Fibroblast of mammary gland (primary cell): ENCODE results near the gene PTPRE.

ENCODE experiments used
- DNase-seq: peaks from one replicate; pipeline ENCODE4 v3.0.0-alpha.2; 2010; ENCODE audit warnings: low read depth
- H3K4me3 ChIP-seq: 2 replicates; pipeline ENCODE4 v1.5.1; 2011; ENCODE audit warnings: low read depth, mild to moderate bottlenecking, low read length, moderate library complexity; ENCODE audit not compliant: control insufficient read depth
- TF ChIP-seq, protein P1 (sequence below): conservative IDR thresholded peaks from 2 replicates; pipeline ENCODE4 v1.5.1; 2011; ENCODE audit warnings: low read depth, low read length, inconsistent platforms; ENCODE audit not compliant: control insufficient read depth, insufficient read depth

The PTPRE gene

DNA sequence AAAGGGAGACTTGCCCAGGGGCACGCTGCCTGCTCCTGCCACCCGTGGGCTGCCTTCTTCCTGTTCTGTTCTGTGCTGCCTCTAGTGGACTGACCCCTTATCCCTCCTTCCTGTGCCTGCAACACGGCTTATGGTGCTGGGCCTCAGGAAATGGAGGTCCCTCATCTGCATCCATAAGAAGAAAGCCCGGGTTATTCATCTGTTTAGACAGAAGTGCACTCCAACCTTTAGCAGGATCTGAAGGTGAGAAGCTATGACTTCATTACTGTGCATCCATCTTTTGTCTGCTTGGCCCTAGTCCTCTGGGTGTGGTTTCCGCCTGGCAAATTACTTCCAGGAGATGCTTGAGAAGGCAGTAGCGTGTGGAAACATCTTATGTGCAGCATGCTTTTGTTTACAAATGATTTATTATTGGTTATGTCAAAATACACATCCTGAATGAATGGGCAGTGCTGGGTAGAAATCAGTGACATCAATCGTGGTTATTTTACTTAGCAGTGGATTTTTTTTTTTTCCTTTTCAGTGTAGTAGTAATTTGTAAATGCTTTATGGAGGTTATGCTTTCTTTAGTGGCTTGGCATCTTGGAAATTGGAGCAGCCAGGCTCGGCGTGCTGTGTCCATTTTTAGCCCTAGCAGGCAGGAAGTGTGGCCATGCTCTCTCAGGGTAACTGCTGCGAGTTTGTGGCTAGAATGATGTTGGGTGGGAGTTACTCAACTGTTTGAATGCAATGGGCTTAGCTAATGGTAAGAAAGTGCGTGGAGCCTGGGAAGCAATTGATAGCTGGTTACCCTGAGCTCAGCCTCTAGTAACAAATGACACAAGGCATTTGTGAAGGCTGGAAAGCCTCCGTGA lies 12.7 kb downstream of the PTPRE start:
- TF ChIP-seq, protein P1, sequence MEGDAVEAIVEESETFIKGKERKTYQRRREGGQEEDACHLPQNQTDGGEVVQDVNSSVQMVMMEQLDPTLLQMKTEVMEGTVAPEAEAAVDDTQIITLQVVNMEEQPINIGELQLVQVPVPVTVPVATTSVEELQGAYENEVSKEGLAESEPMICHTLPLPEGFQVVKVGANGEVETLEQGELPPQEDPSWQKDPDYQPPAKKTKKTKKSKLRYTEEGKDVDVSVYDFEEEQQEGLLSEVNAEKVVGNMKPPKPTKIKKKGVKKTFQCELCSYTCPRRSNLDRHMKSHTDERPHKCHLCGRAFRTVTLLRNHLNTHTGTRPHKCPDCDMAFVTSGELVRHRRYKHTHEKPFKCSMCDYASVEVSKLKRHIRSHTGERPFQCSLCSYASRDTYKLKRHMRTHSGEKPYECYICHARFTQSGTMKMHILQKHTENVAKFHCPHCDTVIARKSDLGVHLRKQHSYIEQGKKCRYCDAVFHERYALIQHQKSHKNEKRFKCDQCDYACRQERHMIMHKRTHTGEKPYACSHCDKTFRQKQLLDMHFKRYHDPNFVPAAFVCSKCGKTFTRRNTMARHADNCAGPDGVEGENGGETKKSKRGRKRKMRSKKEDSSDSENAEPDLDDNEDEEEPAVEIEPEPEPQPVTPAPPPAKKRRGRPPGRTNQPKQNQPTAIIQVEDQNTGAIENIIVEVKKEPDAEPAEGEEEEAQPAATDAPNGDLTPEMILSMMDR = peak; percentile 36
- peak; percentile 79 for DNase-seq
- no peak overlapping the region for H3K4me3 ChIP-seq

DNA sequence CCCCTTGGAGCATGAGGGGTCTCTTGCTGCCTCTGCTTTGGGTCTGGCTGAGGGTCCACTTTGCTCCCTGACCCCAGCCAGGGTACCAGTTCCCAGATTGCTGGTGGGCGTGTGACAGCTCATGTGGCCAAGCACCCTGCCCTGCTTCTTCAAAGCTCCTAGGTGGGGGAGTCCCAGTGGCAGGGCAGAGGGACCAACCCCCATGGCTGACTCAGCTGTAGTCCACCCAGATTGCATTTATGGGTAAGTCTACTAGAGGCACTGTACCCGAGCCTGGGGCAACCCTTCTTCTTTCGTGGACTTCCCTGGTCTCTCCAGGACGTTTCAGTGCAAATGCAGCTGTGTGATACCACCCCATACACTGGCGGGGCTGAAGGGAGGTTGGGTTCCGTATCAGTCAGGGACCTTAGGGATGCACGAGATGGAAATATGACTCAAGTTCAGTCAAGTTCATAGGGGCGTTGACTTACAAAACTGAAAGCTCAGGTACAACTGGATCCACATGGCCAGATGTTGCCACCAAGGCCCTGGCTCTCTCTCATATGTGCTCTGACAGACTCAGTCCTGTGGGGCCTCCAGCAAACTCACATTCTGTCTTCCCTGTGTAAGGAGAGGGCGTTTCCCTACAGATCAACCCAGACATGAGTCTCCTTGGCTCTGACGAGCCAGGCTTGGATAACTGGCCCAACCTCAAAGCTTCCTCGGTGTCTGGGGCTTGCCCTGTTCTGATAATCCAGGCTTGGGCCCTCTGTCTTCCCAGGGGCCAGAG lies 13.6 kb downstream of the PTPRE start:
- TF ChIP-seq, protein P1 = no peak
- no peak for DNase-seq
- H3K4me3 ChIP-seq = no peak overlapping the region

DNA sequence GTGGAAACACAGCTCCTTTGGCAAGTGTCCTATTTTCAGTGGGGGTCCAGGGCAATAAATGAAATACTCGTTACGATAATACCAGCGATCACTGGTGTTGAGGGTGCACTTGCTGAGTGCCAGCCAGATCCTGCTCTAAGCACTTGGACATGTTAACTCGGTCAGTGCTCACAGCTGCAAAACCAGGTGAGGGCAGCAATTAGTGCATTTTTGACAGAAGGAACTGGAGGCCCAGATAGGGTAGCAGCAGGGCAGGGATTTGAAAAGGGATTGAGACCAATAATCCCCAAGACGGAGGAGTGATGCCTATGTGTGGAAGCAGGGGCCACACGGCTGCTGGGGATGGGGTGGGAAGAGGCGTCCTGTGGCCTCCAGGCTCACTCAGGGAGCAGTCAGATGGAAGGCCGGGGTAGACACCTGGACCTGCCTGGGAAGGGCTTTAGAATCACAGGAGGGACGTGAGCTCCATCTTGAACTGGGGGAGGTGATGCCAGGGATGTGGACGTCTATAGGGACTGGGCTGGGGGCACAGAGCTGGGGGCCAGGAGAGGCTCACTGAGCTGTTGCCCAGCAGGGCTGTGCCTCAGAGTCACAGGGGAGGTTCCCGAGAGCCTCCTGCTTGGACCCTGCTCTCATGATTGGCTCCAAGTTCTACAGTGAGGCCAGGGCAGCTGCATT lies 14.3 kb downstream of the PTPRE start:
- H3K4me3 ChIP-seq = no peak overlapping the region
- DNase-seq = no peak
- TF ChIP-seq, protein P1 = no peak

DNA sequence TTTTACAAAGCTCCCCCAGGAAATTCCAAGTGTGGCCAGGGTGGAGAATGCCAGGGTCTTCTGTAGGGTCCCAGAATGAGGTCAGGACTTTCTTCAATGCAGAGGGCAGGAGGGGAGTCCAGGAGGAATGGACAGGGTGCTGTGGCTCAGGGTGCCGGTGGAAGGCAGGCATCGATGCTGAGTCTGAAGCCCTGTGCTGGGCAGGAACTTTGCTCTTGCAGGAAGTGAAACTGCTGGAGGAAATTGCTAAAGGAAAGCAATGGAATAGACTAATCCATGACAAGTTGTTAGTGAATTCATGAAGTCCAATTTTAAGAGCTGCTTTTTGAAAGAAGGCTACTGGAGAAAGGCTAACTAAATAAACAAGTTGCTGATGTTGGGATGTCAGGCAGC lies 14.8 kb downstream of the PTPRE start:
- TF ChIP-seq, protein P1 = no peak
- DNase-seq = no peak

DNA sequence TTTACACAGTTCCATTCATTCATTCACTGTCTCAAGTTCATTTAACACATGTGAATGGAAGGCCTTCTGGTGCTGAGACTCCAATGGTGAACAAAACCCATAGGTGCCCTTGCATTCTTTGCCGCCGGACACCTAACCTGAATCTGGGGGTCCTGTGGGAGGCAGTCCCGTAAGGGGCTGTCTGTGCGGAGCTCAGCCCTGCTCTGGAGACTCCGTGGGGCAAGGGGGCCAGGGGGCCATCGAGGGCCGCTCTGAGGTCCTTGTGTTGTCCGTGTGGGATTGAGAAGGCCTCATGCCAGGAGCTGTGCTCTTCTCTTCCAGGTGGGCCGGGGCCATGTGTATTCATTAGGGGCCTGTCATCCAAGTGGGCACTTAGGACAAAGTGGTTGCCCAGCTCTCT lies 15.3 kb downstream of the PTPRE start:
- no peak overlapping the region for H3K4me3 ChIP-seq
- no peak for DNase-seq
- TF ChIP-seq, protein P1 = no peak

More for the DNA sequence above, 14.8 kb downstream of the PTPRE start:
- H3K4me3 ChIP-seq = no peak overlapping the region

DNA sequence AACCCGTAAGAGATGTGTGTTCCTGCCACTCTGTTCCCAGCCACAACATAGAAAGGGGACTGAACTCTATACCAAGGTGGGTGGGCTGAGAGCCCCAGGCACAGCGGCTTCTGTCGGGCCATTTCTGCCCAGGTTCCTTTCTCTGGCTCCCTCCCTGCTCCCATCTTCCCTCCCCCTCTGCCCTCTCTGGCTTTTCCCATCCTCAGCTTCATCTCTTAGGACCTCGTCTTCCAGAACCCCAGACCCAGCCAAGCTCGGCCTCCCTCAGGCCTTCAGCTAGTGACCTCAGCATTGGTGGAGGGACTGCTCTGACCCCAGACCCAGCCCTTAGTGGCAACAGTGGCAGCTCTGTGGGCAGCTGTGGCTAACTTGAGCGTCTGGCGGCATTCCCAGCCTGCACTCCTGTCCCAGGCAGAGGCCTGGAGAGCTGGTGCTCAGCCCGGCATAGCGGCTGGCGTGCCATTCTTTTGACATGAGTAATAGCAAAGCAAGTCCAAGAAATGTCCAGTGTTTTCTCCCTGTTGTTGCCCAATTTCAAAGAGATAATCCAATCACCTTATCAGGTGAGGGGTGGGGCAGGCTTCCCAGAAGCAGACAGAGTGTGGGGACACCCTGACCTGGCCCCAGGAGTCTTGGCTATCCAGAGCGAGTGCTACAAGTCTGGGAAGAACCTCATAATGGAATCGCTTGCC lies 15.9 kb downstream of the PTPRE start:
- peak; percentile 78 for DNase-seq
- TF ChIP-seq, protein P1 = no peak
- no peak overlapping the region for H3K4me3 ChIP-seq
